Stimulated activated CD4-positive, alpha-beta T cell treated with anti-CD3 and anti-CD28 coated beads, Interleukin-15, amount 100 ng/mL, for 1 hour (primary cell): ENCODE measurements around the gene MTHFD2.
A peak's percentile ranks its signal among the peaks of the same experiment; 100 is the strongest.
"Not testable (repeated sequence)": the region's sequence is repeated elsewhere in the genome, so short reads cannot be mapped to it uniquely, and the experiment has no call there.

Experiments
- DNase-seq, 2 donors: peaks; one replicate each; pipeline ENCODE4 v3.0.0-alpha.2; 2020; ENCODE audit warnings: low read depth in 1 of 2, low spot score in 1 of 2

Gene MTHFD2

GRCh38 chr2:74198461-74199274 is at the start of gene MTHFD2:
Gene MTHFD2, plus strand, starts transcription at chr2:74198615. Its CDS starts 27 bp downstream, at chr2:74198642.
- DNase-seq, result peak; percentile 75 to 87

GRCh38 chr2:74149247-74149525 is 49.2 kb upstream of the MTHFD2 start:
- no peak for DNase-seq

GRCh38 chr2:74149570-74150319 is 48.7 kb upstream of the MTHFD2 start:
- DNase-seq, result no peak

GRCh38 chr2:74152954-74153353 is 45.5 kb upstream of the MTHFD2 start:
- DNase-seq, result no peak

GRCh38 chr2:74155830-74156229 is 42.6 kb upstream of the MTHFD2 start:
- no peak for DNase-seq

- no peak for DNase-seq
Measured at GRCh38 chr2:74162951-74163350, 35.5 kb upstream of the MTHFD2 start.

- no peak for DNase-seq
Measured at GRCh38 chr2:74164761-74165160, 33.7 kb upstream of the MTHFD2 start.

- no peak for DNase-seq
Measured at GRCh38 chr2:74168739-74169138, 29.7 kb upstream of the MTHFD2 start.

- no peak for DNase-seq
Measured at GRCh38 chr2:74174909-74175308, 23.5 kb upstream of the MTHFD2 start.

- DNase-seq, result no peak
Measured at GRCh38 chr2:74177696-74178095, 20.7 kb upstream of the MTHFD2 start.

GRCh38 chr2:74178211-74179062 is 20.0 kb upstream of the MTHFD2 start, which contains the start of gene MOB1A:
Gene MOB1A, minus strand, starts transcription at chr2:74178879. Its CDS starts 205 bp downstream, at chr2:74178674.
- DNase-seq, result peak; percentile 95 to 96

GRCh38 chr2:74179063-74179865 is 19.2 kb upstream of the MTHFD2 start:
- DNase-seq, result no peak

- DNase-seq, result no peak
Measured at GRCh38 chr2:74181739-74182138, 16.7 kb upstream of the MTHFD2 start.

- DNase-seq, result no peak
Measured at GRCh38 chr2:74183878-74184277, 14.5 kb upstream of the MTHFD2 start.

GRCh38 chr2:74186038-74186437 is 12.4 kb upstream of the MTHFD2 start:
- no peak for DNase-seq

GRCh38 chr2:74186706-74187105 is 11.7 kb upstream of the MTHFD2 start:
- DNase-seq, result not testable (repeated sequence)

GRCh38 chr2:74188018-74188601 is 10.3 kb upstream of the MTHFD2 start:
- DNase-seq, result no peak

GRCh38 chr2:74188696-74189095 is 9.7 kb upstream of the MTHFD2 start:
- no peak for DNase-seq

- no peak for DNase-seq
Measured at GRCh38 chr2:74191596-74192380, 6.6 kb upstream of the MTHFD2 start.

GRCh38 chr2:74194799-74195198 is 3.6 kb upstream of the MTHFD2 start:
- no peak for DNase-seq
